Jurkat, Clone E6-1 (cell line): Measurements from ENCODE around the gene BPIFB2.

ENCODE experiments used
- DNase-seq: peaks from one replicate; pipeline ENCODE4 v3.0.0-alpha.2; 2011; ENCODE audit warnings: low read depth, low spot score
- H3K4me3 ChIP-seq: 2 replicates; pipeline ENCODE4 v1.5.1; 2011; ENCODE audit warnings: mild to moderate bottlenecking, low read length, control low read depth, moderate library complexity

BPIFB2 gene

DNA sequence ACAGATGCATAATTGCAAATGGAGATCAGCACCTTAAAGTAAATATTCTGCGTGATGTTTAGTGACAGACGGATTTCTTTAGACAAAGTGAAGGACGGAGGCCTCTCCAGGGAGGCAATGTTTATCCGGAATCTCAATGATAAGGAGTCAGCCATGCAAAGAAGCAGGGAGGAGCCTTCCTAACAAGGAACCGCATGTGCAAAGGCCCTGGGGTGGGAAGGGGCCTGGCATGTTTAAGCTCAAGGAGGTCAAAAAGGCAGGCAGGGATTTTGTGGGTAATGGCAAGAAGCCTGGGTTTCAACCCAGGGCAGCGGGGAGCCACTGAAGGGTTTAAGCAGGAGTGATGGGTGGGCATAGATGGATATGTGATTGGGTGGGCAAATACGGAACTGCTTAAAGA lies 46.9 kb downstream of the BPIFB2 start:
- H3K4me3 ChIP-seq, result no peak overlapping the region
- no peak for DNase-seq

DNA sequence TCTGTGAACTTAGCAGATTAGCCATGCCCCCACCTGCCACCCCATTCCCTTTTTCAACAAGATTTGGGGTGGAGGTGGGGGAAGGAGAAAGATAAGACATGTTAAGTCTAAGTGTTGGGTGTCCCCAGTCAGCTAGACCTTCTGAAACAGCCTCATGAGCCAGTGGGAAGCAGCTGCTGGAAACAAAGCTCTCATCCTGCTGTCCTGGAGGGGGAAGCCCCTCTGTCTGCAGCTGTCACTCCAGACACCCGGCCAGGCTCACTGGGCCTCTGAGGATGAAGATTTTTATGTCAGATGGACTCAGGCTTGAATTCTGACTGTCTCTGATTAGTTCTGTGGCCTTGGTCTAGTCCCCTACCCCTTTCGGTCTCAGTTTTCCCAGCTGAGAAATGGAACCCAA lies 47.3 kb downstream of the BPIFB2 start:
- H3K4me3 ChIP-seq, result no peak overlapping the region
- DNase-seq, result no peak

DNA sequence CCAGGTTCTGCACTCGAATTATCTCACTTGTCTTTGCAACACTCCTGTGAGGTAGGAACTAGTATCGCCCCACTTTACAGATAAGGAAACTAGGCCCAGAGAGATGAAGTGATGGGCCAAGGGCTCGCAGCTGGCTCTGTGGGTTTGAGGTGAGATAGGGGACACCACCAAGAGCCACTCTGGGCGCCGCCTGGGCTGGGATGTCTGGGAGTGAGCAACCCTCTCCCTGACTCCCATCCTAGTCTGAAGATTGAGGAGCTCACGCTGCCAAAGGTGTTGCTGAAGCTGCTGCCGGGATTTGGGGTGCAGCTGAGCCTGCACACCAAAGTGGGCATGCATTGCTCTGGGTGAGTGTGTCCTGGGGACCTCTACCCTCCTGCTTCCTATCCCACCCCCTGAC lies 51.6 kb downstream of the BPIFB2 start:
- H3K4me3 ChIP-seq, result no peak overlapping the region
- no peak for DNase-seq

DNA sequence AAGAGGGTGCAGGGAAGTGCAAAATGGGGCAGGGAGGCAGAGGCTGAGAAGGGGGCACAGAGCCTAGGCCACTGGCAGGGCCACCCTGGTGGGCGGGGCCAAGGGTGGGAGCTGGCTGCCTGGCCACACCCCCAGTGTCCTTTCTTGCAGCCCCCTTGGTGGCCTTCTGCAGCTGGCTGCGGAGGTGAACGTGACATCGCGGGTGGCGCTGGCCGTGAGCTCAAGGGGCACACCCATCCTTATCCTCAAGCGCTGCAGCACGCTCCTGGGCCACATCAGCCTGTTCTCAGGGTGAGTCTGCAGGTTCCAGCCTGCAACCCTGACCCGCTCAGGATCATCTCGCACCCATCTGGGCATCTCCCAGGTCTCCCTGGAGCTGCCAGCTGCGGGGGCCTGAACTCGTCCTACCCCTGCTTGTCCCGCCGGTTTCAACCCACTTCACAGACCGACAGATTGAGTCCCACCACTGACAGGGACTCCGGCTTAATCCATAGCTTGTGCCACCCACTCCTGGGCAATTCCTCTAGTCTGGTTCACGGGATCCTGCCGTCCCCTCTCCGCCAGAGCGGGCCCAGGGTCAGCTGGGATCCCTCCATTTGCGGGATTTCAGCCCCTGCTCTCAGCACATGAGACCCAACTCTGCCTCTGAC lies 52.4 kb downstream of the BPIFB2 start:
- no peak for DNase-seq
- H3K4me3 ChIP-seq, result no peak overlapping the region

DNA sequence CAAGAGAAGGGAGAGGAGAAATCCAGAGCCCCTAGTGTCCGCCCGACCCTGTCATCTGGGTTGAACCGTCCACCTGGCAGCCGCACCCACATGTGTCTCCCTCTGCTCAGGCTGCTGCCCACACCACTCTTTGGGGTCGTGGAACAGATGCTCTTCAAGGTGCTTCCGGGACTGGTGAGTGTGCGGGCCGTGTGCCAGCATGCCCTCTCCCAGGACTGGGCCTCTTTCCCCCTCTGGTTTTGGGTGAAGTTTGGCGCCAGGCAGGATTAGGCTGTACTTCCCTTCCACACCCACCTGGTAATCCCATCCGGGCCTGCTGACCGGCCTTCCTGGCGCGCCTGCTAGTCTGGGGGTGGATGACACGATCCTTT lies 54.1 kb downstream of the BPIFB2 start:
- no peak for DNase-seq
- no peak overlapping the region for H3K4me3 ChIP-seq

DNA sequence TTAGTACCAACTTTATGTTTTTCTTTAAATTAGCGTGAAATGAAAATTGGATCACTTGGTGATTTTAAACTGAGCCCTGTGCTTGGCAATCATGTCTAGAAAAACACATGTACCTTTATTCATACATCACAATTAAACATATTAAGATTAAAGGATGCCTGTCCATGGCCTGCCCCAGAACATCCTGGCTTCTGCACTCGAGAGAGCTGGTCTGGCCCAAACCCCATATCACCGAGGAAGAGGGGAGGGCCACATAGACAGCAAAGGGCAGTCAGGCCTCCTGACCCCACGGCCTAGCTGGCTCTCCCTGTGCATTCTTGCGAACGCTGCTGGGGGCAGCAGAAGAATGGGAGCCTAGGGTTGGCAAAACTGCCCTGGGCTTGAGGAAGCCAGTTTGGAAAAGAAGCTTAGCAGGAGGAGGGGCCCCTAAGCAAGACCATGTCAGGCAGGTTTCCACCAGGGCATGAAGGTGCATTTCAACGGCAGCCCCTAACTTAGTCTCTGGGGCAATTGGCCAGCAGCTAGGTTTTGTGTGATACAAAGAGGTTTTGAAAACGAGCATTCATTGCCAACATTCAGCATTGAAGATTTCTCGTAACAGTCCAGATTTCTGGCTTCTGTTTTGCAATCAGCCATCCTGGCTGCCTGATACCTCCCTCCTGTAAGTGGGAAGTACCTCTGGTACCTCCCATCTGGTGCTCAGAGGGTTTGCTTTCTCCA lies 54.8 kb downstream of the BPIFB2 start:
- no peak overlapping the region for H3K4me3 ChIP-seq

DNA sequence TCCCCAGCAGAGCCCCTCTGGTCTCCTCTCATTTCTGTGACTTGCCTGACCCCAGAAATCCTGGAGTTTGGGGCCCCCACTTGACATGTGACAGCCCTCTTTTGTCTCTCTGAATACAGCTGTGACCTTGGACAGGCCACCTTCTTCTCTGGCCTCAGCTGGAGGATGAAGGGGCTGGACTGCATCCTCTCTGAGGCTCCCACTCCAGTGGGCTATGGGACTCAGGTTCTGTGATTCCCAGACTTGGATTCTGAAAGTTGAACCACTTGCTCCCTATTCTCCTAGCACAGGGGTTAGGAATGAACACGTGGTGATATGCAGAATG lies 55.3 kb downstream of the BPIFB2 start:
- no peak overlapping the region for H3K4me3 ChIP-seq
- no peak for DNase-seq

More for the DNA sequence above, 54.8 kb downstream of the BPIFB2 start:
- no peak for DNase-seq

DNA sequence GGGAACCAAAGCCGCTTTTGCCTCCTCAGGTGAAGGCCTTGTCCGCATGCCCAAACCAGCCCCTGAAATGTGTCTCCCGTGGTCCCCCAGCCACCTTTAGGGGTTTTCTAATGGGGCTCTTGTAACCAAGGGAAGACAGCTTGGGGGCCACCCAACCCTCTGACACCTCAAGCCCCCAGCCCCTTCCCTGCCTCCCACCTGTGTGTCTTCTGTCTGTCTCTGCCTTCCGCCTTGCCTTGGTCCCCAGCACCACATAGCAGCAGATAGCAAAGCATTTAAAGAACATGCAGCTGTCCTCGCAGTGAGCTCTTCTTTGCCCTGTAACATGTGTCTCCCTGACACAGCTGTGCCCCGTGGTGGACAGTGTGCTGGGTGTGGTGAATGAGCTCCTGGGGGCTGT lies 55.8 kb downstream of the BPIFB2 start:
- H3K4me3 ChIP-seq, result no peak overlapping the region
- no peak for DNase-seq

DNA sequence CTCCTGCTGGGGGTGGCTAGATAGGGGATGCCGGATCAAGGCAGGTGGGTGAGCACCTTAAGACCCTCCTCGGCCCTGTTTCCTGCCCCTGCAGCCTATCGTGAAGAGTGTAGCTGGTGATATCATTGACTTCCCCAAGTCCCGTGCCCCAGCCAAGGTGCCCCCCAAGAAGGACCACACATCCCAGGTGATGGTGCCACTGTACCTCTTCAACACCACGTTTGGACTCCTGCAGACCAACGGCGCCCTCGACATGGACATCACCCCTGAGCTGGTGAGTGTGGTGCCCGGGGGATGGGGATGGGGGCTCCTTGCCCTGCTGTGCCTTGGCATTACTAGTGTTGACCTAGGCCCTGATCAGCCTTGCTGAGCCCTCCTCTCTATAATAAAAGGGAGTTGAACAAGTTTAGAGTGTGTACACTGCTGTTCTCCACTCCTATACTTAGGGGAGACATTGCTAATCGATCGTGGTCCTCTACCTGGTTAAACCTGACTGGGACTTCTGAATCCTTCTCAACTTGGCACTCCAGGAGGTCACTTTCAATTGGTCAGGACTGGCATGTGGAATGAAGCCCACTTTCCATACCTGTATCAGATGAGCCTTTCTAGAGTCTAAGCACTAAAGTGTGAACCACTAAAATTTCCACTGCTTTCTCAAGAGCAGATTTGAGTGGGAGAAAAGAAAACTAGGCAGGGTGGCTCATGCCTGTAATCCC lies 57.2 kb downstream of the BPIFB2 start:
- no peak for DNase-seq
- H3K4me3 ChIP-seq, result no peak overlapping the region

DNA sequence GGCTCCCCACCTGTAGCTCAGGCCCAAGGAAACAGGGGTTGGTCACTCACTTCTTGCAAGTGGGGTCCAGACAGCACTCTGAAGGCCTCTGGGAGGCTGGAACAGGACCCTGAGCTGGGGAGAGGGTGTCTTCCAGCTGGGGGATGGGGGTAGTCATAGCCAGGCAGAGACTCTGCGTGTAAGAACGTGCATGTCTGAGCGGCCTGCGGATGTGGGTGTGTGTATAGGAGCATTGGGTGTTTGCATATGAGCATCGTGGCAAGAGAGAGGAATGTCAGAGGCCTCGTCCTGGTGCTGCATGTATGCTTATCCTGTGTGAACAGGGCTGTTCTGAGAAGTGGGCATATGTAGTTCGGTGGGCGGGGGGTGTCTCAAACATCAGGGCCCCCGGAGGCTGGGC lies 58.3 kb downstream of the BPIFB2 start:
- no peak overlapping the region for H3K4me3 ChIP-seq
- no peak for DNase-seq

DNA sequence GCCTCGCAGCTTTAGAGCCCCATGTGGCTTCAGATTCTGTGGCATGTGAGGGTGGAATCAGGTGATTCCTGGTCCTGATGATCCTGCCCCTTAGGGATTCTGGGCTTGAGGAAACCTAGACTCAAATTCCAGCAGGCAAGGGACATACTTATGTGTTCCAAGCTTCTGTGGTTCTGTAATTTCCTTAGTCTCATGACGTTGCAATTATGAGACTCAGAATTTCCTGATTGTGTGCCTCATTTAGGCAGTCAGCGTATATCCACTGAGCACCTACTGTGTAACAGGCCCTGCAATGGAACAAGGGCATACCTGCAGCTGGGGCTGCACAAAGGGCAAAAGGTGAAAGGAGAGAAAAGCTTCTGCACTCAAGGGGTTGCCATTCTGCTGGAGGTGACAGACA lies 60.3 kb downstream of the BPIFB2 start:
- no peak overlapping the region for H3K4me3 ChIP-seq
- no peak for DNase-seq

DNA sequence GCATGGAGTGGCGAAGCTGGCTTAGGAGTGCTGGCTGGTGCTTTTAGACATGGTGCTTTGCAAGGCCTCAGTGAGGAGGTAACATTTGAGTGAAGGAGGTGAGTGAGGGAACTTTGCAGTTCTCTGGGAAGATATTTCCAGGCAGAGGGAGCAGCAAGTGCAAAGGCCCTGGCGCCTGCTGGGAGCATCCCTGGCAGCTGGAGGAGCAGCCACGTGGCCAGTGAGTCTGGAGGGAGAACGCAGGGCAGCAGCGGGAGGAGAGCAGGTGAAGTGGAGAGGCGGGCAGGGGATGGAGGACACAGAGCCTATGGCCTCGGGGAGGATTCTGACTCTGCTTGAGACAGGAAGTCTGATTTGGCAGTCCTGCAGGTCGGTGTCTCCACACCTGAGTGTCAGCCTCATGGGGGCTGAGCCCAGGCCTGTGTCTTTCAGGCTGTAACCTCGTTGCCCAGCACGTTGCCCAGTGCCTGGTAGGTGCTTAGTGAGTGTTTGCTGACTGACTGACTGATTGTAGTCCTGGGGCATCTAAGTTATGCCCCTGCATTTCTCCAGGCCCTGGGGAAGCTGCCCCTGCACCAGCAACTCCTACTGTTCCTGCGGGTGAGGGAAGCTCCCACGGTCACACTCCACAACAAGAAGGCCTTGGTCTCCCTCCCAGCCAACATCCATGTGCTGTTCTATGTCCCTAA lies 60.9 kb downstream of the BPIFB2 start:
- DNase-seq, result no peak
- H3K4me3 ChIP-seq, result no peak overlapping the region

DNA sequence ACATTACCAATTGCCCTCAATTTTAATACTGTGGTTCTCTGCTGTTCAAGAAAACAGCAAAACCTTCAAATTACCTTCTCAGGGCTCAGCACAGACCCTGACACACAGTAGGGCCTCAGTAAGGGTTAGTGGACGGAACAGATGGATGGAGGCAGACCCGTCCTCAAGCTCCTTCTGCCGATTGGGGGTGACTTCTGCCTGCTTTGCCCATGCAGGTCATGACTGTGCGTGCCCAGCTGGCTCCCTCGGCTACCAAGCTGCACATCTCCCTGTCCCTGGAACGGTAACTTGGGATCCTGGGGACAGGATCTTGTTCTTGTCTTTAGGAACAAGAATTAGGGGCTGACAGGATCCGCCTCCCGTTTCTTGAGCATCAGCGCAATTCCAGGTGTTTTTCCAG lies 62.2 kb downstream of the BPIFB2 start:
- no peak overlapping the region for H3K4me3 ChIP-seq
- no peak for DNase-seq

DNA sequence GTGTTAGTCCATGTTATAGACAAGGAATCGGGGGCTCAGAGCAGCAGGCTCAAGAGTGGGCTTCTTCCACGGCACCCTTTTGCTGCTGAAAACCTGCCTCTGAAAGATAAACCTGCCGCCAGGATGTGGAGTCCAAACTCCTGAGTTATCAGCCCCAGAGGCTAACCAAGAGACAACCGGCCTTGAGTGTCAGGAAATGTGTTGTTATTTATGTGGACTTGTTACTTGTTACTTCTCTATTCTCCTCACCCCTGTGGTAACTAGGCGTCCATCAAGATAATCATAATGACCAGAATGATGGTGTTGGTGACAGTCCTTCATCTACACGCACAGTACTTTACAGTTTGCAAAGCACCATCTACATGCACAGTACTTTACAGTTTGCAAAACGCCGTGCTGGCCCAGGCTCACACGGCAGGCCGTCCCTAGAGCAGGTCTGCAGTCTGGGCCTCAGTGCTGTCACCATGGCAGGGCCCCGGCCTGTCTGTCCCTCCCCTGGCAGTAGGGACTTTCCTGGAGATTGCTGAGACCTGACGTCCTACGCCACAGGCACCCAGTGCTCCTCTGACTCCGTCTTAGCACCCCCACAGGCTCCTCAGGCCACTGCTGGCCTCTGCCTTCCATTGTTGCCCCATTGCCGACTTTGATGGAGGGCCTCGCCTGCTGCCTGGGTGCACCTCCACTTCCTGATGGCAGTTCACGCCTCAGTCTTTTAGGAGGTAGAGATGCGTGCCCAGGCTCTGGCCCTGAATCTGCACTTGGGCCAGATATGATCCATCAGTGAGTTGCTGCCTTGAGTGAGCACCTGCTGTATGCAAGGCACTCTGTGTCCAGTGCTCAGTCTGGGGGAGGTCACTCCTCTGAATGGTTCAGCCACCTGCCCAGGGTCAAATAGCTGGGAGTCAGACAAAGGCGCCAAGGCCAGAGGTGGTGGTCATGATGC lies 62.9 kb downstream of the BPIFB2 start:
- no peak for DNase-seq
- no peak overlapping the region for H3K4me3 ChIP-seq

DNA sequence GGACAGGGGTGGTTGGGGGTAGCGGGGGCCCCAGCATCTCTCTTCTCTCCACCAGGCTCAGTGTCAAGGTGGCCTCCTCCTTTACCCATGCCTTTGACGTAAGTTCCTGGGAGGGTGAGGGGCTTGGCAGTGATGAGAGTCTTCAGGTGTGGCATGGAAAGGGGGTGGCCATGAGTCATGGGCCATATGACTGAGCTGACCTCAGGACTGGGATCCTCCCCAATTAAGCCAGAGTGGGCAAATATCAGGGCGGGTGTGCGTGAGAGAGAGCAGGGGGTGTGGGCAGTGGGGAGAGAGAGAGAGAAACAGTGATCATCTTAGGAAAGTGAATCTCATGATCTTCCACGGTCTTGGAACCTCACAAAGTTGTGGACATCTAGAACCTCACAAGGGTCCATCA lies 63.7 kb downstream of the BPIFB2 start:
- H3K4me3 ChIP-seq, result no peak overlapping the region
- no peak for DNase-seq

DNA sequence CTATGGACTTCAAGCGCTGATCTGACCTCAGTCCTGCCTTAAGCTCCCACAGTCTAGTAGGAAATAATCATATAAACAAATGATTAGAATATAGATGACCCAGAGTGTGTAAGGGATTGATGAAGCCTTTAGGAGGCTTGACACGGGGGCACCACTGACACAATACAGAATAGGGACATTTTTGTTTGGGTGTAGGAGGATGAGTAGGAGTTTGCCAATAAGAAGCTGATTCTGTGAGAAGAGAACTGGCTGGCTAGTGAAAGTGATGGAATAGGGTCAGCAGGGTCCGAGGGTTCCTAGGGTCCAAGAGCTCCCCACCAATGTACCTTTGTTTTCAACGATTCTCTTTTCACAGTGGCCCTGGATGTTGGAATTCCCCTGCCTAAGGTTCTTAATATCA lies 64.9 kb downstream of the BPIFB2 start:
- H3K4me3 ChIP-seq, result no peak overlapping the region
- no peak for DNase-seq

DNA sequence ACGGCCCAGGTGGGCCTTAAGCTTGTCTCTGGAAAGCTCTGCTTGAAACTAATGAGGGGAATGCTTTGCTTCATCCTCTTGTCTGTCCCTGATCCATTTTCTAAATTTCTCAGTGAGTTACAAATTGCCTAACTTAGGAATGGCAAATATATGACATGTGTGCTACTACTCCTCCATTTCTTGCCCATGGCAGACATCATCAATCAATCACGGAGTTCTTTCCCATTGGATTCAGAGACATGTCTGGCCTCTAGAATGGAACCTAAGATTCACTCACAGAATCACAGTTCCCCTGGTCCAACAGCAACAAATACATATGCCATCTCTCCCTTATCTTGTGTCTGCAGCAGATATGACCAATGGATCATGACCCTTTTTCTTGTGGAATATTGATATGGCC lies 65.3 kb downstream of the BPIFB2 start:
- DNase-seq, result no peak
- no peak overlapping the region for H3K4me3 ChIP-seq
